NCI-H1048 (cell line): Measurements from ENCODE around the gene LENEP.

Source experiments
- DNase-seq: peaks from one replicate; lab custom pipeline; 2025; lab: John Stamatoyannopoulos, UW

LENEP gene, protein sequence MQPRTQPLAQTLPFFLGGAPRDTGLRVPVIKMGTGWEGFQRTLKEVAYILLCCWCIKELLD

DNA sequence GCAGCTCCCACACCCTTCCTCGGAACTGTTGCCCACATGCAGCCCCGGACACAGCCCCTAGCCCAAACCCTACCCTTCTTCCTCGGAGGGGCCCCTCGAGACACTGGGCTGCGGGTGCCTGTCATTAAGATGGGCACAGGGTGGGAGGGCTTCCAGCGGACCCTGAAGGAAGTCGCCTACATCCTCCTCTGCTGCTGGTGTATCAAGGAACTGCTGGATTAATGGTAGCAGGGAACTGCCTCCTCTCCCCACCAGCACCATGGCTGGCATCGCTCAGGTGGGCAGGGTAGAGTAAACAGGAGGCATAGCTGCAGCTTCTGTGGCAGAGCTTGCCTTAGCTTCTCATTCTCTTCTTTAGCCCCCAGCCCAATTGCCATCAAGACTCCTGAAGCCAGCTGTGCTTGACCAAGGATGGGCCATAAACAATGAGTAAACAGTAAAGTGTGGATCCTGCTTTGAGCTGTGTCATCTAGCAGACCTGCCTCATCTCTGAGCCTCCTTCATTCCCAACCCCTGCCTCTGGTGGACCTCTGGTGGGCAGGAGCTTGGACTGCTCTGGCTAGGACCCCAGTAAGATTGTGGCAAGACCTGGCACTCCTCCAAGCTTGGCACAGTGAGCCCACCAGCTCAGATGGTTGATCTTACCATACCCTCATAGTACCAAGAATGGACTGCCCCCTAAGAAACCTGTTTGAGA, at the start of gene LENEP:
TSS of gene LENEP (plus strand) at position 15 of the 697 bp plus-strand sequence. CDS start at position 37, 22 bp downstream.
- no peak for DNase-seq

DNA sequence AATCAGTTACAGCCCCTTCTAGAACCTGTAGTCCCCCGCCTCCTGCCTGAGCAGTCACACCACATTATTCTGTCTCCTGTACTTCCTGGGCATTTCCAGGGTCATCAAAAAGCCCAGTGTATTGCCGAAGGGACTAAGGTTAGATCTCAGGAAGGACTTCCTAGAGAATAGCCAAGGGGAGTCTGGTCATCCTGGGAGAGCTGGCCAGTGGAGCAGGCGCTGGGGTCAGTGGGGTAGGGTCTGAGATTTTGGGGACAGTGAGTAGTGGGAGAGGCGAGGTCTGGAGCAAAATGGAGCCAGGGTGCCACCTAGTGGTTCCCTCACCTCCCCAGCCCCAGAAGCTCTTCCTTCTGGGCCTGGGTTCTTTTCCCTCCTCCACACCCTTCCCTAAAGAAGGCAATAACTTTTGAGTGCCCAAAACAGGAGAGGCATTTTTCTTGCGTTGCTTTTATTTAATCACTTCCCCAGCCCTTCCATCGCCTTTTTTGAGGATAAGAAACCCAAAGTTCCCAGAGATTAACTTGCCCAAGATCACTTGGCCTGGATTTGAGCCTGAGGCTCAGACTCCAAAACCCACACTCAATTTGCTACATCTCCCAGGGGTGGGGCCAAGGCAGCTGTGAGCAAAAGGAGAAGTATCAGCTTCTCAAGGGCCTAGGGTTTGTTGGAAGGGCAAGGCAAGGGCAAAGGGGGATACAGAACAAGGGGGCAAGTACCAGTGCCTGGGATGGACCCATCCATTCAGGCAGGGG, 49.6 kb upstream of the LENEP start:
- no peak for DNase-seq

DNA sequence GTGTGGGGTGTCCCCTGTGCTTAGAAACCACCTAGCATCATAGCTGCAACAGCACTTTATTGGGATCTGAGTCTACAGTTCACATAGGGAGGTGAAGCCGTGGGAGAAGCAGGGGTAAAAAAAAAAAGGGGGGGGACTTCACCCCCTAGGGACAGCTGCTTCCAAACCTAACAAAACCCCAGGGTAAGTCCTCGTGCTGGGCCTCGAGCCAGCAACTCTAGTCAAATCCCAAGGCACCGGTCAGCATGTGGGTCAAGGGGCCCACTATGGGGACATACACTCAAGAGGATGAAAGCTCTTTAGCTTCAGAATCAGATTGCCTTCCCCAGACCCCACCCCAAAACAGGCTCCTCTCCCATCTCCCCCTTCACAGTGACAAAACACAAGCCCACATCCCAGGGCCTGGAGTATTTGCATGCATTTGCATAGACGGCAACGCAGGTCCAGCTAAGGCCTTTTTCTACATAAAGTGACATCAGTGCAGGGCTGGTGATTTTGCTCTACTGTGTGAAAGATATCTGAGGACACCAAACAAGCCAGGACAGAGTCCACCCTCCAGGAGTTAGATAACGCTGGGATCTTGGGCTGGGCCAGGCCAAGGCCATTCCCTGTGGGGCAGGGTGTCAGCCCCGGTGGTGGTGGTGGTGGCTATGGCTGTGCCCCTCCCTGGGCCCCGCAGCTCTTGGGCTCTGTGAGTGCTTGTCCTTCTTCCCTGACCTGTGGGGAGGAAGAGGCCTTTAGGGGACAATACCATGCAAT, 48.8 kb upstream of the LENEP start:
- DNase-seq = peak; percentile 45

DNA sequence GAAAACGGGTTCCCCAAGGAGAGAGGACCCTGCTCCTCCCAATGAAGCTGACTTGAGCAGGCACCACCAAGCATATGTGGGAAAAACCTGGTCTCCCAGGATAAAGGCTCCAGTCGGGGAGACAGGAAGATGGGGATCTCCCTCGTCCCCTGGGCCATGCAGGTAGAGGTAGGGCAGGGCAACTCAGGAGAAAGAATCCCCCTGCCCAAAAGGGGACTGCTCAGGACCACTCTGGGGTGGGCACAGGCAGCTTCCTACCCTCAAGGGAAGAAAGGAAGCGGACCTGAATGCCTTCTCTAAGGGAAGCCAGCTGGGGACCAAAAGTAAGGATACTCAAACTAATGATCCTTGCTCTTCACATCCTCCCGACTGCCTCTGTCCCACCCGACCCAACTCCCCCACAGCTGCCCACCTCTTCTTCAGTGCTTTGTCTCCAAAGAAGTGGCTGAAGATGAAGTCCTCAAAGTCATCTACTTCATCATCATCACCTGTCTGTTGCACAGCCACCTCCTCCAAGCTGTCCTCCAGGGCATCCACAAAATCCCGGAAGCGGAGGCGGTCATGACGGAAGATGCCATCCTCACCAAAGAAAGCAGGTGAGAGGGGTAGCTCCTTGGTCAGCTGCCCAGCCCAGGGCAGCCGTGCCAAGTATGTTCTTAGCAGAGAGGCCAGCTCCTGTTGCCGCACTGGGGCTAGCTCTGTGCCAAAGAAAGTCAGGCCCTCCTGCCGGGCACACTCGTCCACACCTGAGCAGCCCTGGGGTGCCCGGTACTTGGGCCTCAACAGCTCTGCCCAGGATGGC, 48.0 kb upstream of the LENEP start:
- no peak for DNase-seq

DNA sequence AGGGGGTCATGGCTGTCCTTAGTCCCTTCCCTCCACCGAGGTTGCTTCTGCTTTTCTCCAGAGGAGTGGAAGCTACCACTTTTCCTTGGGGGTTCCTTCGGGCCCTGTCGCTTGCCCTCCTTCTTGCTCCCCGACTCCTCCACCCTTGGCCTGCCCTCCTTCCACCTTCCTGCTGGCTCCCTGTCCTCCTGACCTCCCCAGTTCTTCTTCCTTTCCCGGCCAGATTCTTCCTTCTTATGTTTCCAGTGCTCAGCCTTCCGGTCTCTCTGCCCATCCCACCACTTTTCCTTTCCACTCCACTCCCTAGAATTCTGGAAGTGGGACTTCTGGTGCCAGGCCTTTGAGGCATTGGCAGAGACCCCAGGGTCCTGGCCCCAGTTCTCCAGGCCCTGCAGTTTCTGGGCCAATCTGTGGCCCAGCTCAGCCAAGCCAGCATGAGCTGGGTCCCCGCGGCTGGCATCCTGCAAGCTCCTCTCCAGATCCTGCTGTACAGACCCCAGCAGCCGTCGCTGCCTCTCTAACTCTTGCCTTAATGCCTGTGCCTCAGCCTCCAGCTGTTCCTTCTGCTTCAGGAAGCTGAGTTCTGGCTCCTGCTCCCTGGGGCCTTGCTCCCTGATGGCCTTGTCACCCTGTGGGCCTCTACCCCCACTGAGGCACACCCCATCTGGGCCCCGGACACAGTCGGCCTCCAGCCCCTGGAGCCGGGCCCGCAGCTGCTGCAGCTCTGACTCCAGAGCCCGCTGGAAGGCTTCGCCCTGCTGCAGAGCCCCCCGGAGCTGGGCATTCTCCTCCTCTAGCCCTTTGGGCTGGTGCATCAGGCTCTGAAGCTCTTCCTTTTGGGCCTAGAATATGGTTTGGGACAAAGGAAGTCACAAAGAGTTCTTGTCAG, 47.2 kb upstream of the LENEP start:
- DNase-seq = no peak

DNA sequence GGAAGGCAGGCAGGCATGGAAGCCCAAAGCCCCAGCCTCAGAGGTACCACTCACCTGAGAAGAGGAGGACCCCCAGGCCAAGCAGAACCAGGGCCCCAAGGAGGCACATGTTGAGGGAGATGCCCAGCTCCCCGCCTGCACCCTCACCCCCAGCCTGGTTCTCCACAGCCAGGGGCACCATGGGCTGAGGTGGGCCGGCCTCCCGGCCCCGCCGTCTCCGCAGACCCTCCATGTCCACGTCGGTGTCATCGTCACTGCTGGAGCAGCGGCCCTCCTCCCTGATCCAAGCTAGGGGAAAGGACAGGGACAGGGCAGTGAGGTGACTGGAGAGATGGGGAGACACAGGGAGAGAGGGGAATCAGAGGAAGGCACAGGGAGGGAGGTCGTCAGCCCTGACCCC, 45.3 kb upstream of the LENEP start:
- DNase-seq = no peak

DNA sequence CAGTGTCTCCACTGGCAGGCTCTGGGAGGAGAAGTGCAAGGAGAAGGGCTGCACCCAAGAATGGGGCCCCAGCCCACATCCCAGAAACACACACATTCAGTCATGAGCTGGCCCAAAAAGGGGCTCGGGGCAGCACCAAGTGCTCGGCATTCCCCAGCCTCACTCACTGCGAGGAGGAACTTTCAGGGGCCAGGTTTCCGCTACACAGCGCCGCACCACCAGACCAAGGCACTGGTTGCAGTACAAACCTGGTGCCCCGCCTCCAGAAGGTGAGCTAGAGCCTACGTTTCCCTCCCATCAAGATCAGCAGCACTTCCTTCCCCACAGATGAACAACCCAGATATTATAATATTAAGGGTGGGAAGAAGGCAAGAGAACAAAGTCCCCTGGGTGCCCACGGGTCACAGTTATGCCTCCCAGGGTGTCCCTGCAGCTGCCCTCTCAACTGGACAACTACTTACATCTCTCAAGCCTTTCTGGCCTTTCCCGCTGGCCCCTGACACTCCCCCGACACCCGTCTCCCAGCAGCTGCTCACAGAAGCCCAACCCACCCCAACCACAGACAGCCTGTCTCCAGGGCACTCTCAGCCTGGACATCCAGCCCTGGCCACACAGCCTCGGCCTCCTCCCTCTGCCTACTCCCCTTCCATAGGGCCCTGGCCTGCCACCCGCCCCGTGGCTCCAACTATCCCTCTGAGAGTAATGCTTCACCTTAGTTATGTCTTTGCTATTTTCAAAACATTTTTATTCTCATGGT, 41.3 kb upstream of the LENEP start:
- DNase-seq = no peak

DNA sequence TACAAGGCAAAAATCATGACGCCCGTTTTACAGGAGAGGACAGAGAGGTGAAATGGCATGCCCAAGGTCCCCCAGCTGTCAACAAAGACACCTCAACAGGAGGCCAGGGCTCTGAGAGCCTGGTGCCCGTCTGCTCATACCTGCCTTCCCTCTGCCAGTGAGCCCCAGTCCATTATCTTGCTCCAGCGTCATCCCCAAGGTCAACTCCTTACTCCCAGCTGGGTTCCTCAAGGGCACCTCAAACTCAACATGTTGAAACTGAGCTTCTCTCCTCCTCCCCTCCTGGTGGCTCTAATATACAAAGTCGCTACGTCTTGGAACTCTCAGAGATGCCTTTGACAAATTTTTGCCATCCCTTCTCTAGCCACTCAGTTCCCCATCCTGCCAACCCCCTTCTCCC, 40.7 kb upstream of the LENEP start:
- DNase-seq = no peak

DNA sequence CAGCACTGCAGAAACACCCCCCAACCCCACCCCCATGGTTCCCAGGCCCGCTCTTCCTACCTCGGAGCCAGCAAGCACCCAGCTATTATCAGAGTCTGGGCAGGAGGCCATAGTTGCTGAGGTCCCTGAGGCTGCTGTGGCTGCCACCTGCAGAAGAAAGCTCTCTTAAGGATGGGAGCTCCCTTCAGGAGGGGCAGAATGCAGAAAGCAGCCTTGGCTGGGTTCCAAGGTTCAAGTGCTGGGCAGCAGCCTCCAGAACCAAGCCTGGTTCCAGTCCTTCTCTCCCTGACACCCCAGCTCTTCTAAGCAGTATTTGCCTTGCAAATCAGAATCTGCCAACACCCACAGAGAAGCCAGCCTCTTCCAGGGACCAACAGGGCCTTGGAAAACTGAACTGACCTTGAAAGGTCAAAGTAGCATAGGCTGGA, 39.8 kb upstream of the LENEP start:
- no peak for DNase-seq

DNA sequence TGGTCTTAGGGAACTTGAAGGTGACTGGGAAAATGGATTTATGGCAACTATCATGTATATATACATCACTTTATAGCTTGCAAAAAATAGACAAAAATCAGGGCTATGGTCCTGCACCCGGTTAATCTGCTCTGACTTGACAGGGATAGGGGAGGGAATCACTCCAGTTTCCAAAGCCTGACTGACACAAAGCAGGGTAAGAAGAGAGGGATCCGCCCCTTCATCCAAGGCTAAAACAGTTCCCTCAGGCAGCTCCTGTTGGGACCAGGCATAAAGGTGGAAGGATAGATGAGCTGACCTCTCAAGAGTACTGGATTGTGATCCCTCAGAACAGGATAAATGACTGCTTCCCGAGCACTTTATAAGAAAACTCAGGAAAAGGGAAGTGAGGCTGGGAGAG, 38.8 kb upstream of the LENEP start:
- no peak for DNase-seq

DNA sequence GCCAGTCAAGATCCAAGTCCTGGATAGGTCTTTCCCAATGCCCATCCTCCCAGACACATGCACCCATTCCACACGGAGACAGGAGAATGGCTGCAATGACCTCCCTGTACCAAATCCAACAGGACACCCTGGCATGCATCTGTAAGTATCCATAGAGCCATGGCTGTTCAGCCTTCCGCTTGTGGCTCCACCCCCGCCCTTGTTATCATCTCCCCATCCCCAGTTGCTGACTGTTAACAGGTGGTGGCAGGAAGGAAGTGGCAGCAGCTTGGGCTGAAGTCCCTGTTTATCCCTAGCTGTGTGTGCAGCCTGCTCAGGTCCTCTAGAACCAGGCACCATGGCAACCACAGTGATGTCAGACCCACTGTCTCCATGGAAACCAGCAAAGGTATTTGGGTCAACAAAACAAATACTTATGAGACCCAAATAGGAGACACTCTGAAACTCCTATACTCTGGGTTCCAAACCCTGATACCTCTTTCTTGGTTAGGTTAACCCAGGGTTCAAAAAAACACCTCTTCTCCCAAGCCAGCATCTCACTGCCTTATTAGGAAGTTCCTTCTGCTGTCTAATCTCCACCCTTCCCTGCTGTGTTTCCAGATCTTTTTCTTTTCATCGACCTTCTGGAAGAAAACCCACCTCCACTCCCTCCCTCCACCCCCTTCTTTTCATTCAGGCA, 38.2 kb upstream of the LENEP start:
- no peak for DNase-seq

DNA sequence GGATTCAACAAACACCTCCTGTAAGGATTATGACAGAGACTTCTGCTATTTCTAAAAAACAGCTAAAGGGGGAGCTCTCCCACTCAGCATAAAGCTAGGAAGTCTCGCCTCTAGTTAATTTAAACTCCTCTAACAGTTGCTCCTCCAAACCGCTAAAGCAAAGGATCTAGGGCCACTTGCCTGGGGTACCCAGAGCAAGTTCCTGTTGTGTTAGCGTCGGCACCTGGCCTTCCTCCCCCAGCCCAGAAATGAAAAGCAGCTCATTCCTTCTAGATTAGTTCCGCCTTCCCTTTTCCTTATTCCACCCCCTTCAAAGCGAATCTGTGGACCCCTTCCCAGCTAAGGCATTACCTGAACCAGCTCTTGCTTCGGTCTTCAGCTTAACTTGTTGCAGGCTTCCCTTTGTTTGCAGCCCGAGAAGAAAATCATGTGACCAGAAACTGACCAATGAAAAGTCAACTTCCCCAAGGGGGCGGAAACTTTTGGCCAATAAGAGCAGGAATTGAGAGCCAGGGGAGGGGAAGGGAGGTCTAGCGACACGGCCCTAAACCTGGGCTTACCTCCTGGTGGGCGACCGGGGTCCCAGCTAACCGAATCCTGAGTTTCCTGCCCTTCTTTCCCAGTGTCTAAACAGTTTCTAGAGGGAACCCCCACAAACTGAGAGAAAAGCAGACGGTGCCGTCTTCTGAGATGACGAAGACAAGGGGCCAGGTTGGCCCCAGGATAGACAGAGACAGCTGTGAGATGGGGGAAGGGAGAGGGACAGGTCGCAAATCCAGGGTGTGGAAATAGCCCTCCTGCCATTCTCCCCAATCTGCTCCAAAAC, 37.5 kb upstream of the LENEP start, which contains the start of gene PBXIP1:
TSS of gene PBXIP1 (minus strand) at position 382 of the 826 bp plus-strand sequence. CDS start 2,378 bp downstream, outside the sequence.
- DNase-seq = peak; percentile 89

DNA sequence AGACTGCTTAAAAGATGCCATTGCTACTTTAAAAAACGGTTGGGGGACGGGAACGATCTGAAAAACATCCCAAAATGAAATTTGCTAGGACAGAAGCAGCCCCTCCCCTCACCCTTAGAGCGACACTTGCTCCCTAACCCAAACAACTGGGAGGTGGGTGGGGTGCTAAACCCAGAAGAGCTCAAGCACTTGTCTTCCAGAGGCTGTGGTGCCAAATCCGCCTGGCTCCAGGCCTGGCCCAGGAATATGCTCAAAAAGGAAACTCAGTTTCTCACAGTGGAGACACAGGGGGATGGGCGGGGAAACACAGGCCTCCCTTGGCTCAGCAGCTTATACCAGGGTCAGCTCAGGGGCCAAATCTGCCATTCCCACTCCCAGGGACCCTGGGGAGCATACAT, 36.8 kb upstream of the LENEP start:
- DNase-seq = no peak

DNA sequence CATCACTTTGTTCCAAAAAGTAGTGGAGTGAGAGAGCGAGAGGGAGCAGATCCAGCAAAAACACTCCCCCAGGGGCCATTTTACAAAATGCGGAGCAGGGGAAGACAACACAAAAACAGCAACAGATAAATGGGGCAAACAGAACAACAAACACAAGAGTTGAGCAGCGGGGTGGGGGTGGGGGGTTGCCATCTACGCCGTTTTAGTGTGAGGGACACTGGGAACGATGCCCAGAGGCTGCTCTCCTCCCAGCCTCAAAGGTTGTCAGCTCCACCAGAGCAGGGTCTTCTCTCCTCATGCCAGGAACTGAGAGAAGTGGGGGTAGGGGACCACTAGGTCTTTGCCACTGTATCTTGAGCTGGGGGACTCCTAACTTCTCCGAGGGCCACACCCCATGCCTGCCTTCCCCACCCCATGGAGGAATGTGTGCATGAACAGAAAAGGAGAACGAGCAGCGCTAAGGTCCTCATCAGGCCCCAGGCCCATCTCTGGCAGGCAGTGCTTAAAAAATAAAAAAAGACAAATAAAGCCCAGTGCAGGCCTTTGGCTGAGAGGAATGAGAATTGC, 36.2 kb upstream of the LENEP start:
- no peak for DNase-seq

DNA sequence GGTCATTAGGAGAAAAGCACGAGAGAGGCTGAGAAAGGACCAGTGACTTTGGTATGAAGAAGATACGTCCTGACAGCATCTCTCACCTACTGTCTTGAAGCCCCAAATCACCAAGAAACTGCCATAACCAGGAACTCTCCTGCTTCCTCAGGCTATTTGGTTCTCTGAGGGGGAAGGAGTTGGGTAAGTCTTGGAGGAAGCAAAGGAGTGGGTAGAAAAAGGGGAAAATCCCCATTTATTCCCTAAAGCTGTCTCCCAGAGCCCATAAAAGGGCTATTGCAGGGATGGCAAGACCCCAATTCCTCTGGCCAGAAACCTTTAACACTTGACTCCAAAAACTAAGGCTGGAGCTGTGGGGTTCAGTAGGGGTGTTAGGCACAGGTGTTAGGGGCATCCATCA, 35.4 kb upstream of the LENEP start:
- DNase-seq = no peak

DNA sequence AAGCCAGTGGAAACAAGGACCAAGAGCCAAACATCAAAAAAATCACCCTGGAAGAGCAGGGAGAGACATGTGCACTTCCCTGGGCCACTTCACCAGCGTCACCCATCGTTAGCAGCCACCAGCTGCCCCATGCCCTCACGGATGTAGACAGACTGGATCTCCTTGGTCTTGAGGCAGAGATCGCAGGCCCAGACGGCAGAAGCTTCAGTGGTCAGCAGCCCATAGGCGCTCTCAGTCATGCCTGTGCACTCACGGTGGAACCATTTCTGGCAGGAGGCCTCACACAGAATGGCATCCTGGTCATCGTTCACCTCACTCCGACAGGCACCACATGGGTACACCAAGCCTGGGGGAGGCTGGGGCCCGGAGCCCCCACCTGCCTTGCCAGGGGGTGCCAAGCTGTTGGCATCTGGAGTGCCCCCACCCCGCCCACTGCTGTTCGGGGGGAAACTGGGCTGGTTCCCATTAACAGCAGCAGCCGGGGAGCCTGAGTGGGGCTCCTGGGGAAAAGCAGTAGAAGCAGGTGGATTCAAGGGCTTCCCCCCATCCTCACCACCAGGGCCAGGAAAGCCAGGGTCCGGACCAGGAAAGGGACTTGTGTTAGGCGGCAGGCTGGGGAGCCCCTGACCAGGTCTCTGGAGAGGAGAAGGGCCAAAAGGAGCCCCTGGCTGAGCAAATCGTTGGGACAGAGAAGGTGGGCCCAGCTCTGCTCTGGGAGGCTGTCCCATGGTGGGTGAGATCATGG, 34.5 kb upstream of the LENEP start:
- DNase-seq = no peak

DNA sequence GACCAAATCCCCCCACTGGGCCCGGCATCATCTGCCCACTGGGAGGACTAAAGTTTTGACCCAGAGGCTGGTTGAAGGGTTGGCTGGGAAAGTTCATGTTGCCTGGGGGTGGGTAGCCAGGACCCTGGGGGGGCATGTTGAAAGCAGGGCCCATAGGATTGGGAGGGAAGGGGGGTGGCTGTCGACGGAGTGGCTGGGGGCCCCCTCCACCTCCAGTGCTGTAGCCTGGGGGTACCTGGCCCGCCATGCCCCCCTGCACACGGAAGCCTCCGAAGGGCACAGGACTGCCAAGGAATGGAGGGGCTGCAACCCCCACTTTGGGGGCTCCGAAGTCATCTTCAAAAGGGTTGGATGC, 34.0 kb upstream of the LENEP start:
- no peak for DNase-seq
